Activated CD8-positive, alpha-beta memory T cell treated with anti-CD3 and anti-CD28 coated beads, Interleukin-2, amount 50 U/mL, for 48 hours (primary cell): ENCODE results near the gene PTGIR.

Experiments used
- DNase-seq: peaks from one replicate; pipeline ENCODE4 v3.0.0-alpha.2; 2020

PTGIR gene, protein sequence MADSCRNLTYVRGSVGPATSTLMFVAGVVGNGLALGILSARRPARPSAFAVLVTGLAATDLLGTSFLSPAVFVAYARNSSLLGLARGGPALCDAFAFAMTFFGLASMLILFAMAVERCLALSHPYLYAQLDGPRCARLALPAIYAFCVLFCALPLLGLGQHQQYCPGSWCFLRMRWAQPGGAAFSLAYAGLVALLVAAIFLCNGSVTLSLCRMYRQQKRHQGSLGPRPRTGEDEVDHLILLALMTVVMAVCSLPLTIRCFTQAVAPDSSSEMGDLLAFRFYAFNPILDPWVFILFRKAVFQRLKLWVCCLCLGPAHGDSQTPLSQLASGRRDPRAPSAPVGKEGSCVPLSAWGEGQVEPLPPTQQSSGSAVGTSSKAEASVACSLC

GRCh38 chr19:46624958-46625661, at the start of gene PTGIR:
PTGIR (minus strand) TSS chr19:46625089; CDS start chr19:46624225, 864 bp downstream.
- DNase-seq = peak; percentile 69

- no peak for DNase-seq
Measured at GRCh38 chr19:46670813-46671212, 45.9 kb upstream of the PTGIR start.

DNA sequence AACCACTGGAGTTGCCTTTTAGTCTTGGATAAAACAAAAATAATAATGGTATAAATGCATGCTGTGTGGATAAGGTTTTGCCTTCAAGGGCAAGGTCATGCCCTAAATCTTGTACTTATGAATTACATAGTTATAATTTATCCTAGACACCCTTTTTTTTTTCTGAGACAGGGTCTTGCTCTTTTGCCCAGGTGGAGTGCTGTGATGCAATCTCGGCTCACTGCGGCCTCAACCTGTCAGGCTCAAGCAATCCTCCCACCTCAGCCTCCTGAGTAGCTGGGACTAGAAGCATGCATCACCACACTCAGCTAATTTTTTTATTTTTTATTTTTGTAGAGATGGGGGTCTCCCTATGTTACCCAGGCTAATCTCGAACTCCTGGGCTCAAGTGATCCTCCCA, 43.8 kb upstream of the PTGIR start:
- DNase-seq = no peak

- no peak for DNase-seq
Measured at GRCh38 chr19:46665072-46665471, 40.2 kb upstream of the PTGIR start.

GRCh38 chr19:46661735-46662592, 37.1 kb upstream of the PTGIR start:
- DNase-seq = peak; percentile 83

DNA sequence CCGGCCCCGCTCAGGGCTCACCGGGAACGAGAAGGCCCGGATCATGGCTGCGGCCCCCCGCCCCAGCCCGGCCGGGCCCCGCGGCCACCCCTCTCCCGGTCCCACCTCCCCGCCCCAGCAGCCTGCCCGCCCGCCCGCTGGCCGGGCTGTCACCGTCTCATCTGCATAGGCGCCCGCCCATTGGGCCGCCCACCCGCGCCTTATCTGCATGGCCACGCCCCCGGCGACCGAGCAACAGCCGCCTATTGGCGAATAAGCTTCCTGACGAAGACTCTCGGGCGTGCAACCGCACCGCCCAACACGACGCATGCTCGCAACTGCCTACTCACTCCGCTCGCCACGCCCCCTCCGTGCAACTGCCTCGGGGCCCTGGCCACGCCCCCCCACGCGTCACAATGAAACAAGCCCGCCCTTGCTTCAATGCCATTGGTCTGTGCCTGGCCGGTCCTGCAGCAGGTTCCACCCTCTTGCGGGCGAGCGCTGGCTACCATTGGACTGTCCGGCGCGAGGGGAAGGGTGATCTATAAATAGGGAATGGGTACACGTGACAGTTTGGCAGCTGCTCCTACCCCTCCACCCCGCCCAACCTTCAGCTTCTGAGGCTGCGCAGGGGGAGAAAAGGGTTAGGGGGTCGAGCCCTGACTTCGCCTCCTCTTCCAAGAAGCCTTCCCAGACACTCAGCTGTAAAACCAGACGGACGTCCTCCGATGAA, 36.3 kb upstream of the PTGIR start, which contains the start of gene DACT3:
TSS of gene DACT3 (minus strand) at position 163 of the 712 bp plus-strand sequence. CDS start at position 45, 118 bp downstream.
- DNase-seq = peak; percentile 100

GRCh38 chr19:46660551-46661019, 35.7 kb upstream of the PTGIR start:
- no peak for DNase-seq

GRCh38 chr19:46660008-46660517, 35.2 kb upstream of the PTGIR start:
- DNase-seq = peak; percentile 56

GRCh38 chr19:46659151-46660007, 34.5 kb upstream of the PTGIR start:
- DNase-seq = no peak

- DNase-seq = no peak
Measured at GRCh38 chr19:46656541-46656940, 31.7 kb upstream of the PTGIR start.

GRCh38 chr19:46654621-46655152, 29.8 kb upstream of the PTGIR start:
- DNase-seq = no peak

- no peak for DNase-seq
Measured at GRCh38 chr19:46650445-46650844, 25.6 kb upstream of the PTGIR start.

- DNase-seq = no peak
Measured at GRCh38 chr19:46648961-46649960, 24.4 kb upstream of the PTGIR start.

GRCh38 chr19:46648060-46648960, 23.4 kb upstream of the PTGIR start:
- no peak for DNase-seq

DNA sequence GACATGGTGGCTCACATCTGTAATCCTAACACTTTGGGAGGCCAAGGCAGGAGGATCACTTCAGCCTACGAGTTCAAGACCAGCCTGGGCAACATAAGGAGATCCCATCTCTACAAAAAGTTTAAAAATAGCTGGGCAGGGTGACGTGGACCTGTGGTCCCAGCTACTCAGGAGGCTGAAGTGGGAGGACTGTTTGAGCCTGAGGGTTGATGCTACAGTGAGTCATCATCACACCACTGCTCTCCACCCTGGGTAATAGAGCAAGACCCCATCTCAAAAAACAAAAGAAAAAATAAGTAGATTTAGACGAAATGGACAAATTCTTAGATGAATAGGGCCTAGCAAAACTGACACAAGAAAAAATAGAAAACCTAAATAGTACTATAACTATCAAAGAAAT, 21.5 kb upstream of the PTGIR start:
- DNase-seq = no peak

DNA sequence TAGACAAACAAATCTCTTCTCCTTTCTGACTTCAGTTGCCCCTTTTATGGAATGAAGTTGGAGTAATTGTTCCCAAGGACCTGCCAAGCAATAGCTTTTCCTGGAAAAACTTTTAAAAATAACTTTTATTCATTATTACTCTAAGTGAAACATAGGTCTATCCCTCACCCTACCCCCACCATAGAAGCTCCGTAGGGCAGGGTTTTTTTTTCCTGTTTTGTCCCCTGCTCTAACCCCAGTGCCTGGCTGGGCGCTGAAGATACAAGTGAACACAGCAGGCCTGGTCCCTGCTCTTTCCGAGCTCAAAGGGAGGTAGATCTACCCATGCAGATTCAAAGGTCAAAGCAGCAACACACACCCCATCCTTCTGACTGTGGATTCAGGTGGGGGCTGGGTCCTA, 19.8 kb upstream of the PTGIR start:
- DNase-seq = no peak

DNA sequence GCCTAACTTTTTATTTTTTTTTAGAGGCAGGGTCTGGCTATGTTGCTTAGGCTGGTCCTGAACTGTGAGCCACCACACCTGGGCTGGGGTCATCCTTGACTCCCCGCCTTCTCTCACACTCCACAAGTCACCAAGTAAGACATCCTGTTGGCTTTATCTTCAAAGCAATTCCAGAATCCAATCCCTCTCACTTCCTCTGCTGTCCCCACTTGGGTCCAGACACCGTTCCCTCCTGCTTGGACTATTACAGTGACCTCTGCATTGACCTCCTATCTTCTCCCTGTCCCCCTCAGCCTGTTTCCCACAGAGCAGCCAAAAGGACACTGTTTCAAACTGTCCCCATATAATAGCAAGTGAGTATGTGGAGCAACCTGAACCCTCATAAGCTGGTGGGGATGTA, 15.8 kb upstream of the PTGIR start:
- DNase-seq = no peak
